ENCODE results near the gene DEAF1.
"Not testable (repeated sequence)": the region's sequence is repeated elsewhere in the genome, so short reads cannot be mapped to it uniquely, and the experiment has no call there.

The DEAF1 gene

DNA sequence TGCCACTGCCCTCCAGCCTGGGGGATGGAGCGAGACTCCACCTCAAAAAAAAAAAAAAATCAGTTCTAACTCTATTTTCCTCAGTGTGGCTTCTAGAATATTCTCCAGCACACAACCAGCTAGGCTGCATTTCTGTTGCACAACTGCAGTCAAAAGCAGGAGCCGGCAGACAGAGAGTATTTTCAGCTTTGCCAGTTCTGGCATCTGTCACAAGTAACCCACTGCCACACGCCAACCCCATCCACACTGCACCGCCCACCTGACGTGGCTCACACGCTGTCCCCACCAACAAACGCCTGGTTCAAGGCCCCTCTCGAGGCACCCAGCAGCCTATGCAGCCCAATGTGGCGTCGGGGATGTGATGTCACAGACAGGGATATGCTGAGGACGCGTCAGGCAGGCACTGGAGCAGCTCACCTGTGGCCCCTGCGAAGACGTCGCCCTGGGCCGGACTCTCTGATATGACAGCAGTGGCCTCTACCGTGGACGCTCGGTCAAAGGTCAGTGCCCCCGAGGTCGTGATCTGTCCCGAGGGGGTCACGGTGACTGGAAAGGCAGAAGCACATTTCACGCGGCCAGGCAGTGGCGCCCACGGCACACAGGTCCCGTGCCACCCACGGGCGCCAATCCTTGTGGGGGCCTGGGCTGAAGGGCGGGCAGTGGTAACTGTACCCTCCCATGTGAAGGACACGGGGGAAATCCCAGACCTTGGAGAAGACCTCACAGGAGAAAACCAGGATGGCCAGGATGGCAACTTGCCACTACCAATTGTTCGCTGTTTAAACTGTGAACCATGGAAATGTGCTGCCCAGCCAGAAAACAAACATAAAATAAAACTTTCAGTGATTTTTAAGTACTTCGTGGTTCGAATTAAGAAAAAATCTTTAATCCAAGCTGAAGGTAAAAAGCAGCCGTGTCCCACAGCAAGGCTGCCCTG, 15.5 kb downstream of the DEAF1 start:
- DNase-seq = no peak

DNA sequence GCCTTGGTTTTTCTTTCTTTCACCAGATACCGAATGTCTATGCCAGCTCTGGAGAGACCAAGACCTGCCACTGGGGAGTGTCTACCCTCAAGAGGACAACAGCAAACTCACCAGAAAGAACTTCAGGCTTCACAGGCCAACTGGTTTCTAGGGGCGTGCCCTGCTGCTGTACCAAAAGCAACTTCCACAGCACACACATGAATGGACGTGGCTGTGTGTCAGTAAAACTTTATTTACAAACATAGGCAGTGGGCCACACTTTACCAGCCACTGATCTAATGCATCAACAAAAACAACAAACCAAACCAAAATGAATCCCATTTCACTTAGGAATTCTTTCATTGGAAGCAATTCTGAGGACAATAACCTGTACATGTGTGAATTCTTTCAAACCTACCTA, 16.7 kb downstream of the DEAF1 start:
- no peak for DNase-seq

DNA sequence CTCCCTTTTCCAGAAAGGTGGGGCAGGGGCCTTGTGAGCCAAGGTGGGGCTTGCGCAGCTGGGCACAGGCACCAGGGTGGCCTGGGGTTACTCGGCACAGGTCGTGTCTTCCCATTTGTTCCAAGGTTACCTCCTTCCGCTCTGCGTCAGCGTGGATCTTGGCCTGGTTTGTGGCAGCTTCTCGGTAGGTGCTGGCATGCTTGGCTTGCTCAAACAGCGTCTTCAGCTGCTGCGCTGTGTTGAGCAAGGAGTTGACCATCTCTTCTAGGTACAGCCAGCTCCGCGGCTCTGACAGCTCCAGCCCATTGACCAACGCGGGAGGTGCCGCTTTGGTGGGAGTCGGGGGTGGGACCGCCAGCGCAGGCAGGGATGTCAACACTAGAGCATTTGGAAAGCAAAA, 20.6 kb downstream of the DEAF1 start:
- no peak for DNase-seq

DNA sequence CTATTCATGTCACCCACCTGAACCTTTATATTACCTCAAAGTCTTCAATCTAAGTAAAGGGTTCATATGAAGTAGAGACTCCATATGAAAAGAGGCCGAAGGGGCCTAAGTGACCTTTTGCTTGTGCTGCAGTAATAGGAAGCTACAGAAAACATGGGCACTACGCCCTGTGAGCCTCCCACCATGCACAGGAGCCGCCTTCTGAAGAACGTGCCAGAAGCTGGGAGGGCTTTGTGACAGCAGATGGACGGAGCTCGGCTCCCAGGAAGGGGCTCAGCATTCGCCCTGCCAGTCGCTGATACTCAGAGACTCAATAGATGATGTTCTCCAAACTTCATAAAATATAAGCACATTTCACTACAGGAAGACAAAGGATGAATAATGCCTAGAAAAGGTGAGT, 21.2 kb downstream of the DEAF1 start:
- no peak for DNase-seq

DNA sequence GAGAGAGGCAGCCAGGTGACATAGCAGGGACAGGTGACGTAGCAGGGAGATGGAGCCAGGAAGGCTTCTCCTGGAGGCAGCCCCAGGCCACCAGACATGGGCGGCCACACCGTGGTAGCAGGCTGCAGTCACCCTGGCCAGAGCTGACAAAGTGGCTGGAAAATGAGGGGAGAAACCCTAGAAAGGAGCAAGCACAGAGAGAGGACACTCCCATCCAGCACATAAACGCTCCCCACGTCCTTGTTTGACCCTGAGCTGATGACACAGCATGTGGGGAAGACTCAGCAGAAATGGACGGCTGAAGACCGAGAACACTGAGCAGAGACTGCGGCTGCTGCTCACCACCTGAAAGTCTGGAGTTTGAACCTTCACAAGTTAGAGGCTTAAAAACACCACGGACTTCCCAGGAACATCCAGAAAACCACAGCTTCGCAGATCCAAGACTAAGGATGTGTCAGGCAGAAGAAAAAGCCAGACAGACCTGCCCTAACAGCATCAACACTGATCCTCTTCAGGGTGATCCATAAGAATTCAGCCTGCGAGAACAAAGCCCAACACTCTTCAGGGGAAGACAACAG, 29.2 kb downstream of the DEAF1 start:
- no peak for DNase-seq

DNA sequence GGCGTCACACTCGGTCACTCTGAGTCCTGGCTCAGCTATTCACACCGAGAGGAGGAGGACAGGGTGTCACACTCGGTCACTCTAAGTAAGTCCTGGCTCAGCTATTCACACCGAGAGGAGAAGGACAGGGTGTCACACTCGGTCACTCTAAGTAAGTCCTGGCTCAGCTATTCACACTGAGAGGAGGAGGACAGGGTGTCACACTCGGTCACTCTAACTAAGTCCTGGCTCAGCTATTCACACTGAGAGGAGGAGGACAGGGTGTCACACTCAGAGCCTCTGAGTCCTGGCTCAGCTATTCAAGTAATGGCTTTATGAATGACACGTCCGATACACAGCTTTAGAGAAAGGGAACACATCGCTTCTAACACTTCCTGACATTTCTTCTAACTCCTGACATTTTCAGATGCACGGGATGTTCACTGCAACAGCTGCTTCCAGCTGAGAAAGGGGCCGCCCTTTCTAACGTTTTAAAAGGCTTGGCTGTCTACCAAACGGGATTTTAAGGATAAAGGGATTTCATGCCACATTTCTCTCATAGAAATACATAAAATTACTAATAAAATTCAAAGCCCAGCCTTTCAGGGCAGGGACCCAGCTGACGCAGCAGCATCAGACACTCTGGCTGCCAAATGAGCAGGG, 29.8 kb downstream of the DEAF1 start:
- DNase-seq = no peak

DNA sequence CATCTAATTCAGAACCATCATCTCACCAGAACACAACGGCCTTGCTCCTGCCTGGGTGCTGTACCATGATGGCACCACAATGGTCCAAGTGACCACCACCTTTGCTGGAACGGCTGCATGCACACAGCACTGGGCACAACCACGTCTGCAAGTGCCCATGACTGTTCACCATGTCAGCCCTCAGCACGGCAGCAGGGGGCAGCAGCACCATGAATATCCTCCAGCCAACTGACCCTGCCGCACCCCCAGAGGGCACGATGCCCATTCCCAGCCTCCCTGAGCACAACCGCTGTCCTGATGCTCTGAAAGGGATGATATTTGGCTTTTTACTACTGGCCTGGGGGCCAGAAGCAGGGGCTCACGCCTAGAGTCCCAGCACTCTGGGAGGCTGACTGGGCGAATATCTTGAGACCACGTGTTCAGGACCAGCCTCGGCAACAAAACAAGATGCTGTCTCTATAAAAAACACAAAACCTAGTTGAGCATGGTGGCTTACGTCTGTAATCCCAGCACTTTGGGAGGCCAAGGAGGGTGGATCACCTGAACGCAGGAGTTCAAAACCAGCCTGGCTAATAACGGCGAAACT, 32.2 kb downstream of the DEAF1 start:
- DNase-seq = no peak

DNA sequence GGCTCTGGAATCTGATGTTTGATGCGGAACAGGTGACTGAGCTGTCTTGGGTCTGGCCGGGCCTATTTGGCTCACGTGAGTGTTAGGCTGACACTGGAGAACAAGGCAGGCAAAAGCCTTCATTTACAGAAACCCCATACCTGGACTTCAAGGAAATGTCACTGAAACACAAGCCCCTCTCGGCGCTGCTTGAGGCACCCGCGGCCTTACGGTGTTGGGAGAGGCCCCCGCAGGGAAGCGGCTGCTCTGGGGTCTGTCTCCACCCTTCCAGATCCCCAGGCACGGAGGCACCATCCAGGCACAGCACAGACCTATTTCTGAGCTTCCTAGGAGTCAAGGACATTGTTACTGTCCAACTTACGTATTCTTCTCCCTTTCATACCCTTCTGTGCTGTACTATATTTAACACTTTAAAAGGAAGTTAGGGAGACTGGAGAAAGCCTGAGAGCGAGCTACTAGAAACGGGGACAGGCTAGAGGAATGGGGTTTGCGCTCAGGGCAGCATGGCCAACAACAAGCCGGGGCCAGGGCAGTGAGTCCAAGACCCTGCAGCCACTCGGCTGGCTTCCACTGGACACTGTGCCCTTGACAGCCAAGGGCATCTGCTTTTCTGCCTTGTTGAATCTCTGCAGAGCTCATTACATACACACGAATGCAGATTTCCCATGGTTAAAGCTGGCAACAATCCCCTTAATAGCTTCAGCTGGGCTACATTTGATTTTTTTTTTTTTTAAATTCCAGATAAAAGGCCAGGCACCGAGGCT, 34.2 kb downstream of the DEAF1 start:
- no peak for DNase-seq

DNA sequence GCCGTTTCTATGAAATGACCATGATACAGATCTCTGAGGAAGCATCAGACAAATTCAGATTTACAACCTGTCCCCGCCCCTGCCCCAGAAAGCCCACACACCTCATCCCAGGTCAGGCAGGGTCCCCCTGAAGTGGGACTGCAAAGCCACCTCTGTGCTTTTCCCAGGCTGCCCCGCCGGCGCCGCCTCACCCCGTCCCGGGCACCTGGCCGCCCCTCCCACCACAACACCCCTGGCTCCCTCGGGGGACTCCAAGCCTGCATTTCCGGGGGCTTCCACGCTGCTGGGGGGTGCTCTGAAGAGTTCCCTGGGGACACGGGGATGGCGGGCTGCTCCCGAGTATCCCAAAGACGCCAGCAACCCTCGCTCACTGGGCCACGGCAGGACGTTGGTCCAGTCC, 34.7 kb downstream of the DEAF1 start:
- DNase-seq = no peak

DNA sequence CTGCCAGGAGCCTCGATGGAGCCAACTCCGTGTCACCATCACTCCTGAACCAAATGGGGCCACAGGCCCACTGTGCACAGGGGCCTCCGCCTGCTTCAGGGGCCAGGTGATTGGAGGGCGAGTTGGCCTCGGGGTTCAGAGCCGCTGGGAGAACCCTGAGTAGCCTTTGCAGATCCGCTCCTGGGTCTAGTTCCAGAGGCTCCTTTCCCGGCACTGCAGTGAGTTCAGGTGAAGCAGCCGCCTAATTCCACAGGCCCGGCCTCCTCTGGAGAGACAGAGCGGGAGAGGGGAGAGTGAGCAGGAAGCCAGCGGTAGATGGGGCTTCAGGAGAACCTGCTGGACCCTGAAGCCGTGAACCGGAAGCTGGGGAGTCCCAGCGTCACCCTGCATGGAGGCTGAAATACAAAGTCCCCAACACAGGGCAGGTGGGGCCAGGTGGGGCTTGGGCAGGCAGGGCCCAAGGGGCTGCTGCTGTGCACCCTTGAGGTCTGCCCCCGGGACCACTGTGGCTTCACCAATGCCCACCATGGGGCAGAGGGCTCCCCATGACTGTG, 35.4 kb downstream of the DEAF1 start:
- DNase-seq = no peak

DNA sequence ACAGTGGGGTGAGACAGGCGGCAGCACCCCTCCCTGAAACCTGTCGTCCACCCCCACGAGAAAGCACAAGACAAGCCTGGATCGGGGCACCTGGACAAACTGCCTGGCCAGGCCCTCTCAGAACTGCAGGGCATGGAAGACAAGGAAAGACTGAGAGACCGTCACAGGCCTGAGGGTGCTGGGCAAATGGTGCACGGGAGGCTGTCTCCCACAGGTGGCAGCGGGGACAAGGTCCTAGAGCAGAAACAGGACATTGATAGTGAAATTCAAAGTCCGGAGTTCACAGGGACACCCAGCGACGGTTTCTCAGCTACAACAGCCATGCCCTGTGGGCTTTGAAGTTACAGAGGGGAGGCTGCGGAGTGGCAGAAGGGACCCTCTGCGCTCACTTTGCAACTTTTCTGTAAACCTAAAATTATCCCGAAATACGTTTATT, 37.3 kb downstream of the DEAF1 start:
- DNase-seq = no peak

DNA sequence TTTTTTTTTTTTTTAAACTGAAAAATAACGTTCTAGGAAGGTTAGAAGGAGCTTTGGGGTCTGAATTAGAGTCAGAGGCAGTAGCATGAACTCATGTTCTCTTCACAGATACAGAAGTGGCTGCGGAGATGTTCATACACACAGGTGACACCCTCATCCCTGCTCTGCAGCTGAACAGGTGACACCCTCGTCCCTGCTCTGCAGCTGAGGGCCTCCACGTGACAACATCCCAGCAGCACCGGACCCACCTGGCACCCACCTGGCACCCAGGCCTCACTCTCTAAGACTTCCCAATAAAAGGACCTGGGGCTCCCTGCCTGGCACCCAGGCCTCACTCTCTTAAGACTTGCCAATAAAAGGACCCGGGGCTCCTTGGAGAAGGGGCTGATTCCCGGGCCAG, 38.2 kb downstream of the DEAF1 start:
- DNase-seq = no peak

DNA sequence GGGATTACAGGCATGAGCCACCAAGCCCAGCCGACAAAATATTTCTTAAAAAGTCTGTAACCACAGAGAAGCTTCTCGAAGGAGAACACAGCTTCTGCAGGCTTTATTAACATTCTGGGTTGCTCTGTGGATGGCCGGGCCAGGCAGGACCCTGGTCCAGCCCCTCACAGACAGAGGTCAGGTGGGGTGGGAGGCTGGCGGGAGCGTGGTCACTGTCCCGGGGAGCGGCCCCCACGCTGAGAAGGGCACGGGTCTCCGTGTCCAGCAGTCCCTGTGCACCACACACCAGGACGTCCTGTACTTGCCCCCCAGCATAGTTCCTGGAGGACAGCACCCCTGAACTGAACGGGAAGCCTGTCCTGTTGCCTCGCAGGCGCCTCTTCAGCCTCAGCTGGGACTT, 38.6 kb downstream of the DEAF1 start:
- DNase-seq = no peak

DNA sequence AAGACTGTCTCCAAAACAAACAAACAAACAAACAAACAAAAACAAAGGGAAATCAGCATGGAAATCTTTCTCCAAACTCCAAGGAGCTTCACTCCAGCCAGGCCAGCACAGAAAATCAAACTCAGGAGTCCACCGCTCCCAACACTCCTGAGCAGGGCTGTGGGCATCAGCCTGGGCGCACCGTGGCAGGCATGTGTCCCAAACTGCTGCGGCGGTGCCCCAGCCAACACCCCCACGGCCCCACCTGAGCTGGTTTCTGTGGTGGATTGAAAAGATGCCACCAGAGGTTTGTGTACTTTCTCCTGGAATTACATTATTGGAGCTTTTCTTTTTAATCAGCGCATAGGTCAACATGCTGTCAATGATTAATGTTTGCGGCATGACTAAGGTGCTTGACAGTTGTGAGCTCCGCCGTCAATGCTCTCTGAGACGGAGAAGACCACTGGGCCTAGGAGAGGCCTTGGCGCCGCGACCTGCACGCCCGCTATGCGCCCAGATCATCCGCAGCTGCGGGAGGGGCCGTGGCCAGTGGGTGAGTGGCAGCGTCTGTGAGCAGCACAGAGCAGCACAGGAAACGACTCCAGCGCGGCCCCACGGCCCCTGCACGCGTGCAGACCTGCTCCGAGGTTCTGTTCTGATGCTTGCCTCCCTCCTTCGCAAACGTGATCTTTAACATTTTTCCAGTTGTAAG, 39.8 kb downstream of the DEAF1 start:
- DNase-seq = no peak

DNA sequence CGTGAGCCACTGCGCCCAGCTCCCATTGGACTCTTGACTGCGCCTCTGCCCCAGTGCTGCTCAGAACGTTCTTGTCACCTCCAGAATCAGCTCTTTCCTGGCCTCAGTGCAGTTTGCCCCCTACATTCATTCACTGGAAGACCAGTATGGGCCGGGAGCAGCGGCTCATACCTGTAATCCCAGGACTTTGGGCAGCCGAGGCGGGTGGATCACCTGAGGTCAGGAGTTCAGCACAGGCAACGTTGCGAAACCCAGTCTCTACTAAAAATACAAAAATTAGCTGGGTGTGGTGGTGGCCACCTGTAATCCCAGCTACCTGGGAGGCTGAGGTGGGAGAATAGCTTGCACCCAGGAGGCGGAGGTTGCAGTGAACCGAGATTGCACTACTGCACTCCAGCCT, 40.6 kb downstream of the DEAF1 start:
- DNase-seq = not testable (repeated sequence)

DNA sequence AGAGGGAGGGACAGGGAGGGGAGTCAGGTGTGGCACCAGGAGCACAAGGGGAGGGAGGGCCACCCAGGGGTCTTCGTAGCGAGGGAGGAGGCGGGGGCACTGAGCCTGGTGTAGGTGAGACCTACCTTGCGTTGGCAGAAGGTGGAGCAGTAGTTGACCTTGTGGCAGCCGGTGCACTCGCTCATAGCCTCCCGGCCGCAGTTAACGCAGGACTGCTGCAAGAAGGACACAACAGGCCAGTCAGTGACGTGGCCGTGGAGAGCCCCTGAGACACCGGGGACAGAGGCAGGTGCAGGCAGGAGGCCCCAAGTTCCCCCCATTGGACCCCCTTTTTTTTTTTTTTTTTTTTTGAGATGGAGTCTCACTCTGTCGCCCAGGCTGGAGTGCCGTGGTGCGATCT, 41.2 kb downstream of the DEAF1 start:
- DNase-seq = no peak

DNA sequence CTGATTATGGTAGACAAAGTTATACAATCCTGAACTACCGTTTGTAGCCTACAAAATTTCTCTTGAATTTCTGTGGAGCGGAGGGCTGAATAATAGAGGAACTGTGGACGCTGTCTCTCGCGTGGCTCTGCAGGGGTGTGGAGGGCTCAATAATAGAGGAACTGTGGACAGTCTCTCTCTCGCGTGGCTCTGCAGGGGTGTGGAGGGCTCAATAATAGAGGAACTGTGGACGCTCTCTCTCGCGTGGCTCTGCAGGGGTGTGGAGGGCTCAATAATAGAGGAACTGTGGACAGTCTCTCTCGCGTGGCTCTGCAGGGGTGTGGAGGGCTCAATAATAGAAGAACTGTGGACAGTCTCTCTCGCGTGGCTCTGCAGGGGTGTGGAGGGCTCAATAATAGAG, 41.9 kb downstream of the DEAF1 start:
- DNase-seq = not testable (repeated sequence)

DNA sequence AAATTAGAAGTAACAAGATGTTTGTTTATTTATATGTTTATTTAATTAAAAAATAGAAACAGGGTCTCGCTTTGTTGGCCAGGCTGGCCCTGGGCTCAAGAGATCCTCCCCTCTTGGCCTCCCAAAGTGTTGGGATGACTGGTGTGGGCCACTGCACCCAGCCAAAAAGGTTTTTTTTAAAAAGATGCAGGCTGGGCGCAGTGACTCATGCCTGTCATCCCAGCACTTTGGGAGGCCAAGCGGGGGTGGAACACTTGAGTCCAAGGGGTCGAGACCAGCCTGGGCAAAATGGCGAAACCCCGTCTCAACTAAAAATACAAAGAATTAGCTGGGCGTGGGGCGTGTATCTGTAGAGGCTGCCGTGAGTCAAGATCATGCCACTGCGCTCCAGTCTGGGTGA, 44.5 kb downstream of the DEAF1 start:
- DNase-seq = no peak

DNA sequence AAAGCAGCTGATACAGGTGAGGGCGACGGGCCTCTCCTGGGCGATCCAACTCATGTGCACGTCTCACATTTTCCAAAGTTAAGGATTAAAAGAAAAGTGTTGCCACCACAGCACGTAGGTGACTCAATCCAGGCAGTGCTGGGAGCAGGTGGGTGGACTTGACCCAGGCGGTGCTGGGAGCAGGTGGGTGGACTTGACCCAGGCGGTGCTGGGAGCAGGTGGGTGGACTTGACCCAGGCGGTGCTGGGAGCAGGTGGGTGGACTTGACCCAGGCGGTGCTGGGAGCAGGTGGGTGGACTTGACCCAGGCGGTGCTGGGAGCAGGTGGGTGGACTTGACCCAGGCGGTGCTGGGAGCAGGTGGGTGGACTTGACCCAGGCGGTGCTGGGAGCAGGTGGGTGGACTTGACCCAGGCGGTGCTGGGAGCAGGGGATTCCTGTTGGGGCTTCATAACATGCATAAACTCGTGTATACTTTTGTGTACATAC, 47.3 kb downstream of the DEAF1 start:
- not testable (repeated sequence) for DNase-seq

DNA sequence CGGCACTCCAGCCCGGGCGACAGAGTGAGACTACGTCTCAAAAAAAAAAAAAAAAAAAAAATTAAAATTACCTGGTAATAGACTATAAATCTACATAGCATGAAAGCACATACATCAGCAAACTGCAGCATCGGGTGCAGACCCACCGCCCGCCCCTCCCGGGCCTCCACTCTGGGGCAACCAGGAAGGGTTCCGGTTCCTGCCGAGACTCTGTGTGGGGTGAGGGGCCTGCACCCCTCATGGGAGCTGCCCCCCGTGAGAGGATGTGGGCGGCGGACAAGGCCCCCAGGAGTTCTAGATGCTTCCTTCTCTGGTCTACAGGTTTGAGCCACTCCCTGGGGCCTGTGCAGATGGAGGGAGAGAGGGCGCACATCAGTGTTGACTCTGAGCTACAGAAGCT, 48.8 kb downstream of the DEAF1 start:
- DNase-seq = no peak

DNA sequence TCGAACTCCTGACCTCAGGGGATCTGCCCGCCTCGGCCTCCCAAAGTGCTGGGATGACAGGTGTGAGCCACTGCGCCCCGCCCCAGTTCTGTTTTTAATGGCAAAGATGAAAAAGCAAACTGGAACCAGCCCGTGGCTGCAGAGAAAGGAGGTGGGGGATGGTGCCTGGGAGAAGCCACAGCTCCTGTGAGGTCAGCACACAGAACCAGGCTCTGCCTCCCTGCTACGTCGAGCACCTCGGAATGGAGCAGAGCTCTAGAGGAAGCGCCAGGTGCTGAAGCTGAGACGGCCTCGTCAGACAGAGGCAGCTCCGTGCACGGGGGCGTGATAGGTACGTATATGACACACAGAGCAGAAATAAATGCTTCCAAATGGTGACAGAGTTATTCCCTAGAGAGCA, 49.5 kb downstream of the DEAF1 start:
- no peak for DNase-seq
